ENCODE data around the gene SPATA1. TPM values are rescaled to one million over a fixed set of nuclear protein-coding genes. Genes with fewer than 3 reads are reported as not detected.

SPATA1 gene
- total and polyA plus RNA-seq, 2 experiments from 2014 or later = 0.88 to 1.2 TPM

DNA sequence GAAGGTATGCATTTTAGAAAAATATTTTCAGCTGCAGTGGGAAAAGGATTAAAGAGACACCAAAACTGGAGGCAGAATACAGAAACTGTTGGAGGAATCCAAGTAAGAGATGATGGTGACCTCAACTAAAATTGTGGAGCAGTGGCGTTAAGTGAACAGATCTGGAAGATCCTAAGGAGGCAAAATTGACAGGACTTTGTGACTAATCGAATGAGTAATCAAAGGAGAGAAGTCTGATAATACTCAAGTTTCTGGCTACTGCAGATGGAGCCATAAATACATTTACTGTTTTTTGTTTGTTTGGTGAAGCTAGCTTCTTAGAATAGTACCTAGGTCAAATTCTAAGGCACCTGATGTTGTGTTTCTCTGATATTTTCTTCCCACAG, 65.0 kb downstream of the SPATA1 start:
- Histone ChIP-seq H3K36me3 (no peaks in the 10 kb centered on the region), H3K27me3 (no peaks in the 10 kb centered on the region), H3K9me3 (ENCODE audit: low read depth) (no peaks in the 10 kb centered on the region), H3K27ac (no peak overlapping the region), H3K4me1 (ENCODE audit: low read depth) (peaks cover 9% of the 10 kb centered on the region), H3K4me3 (no peak overlapping the region)
- no peak for TF ChIP-seq CTCF (IDR thresholded peaks at IDR 0.05; ENCODE audit: low read depth, low read length)
- peak in 1 of 2 donors; percentile 3 for DNase-seq (ENCODE audit: low read depth in 1 of 2, low spot score in 1 of 2)

DNA sequence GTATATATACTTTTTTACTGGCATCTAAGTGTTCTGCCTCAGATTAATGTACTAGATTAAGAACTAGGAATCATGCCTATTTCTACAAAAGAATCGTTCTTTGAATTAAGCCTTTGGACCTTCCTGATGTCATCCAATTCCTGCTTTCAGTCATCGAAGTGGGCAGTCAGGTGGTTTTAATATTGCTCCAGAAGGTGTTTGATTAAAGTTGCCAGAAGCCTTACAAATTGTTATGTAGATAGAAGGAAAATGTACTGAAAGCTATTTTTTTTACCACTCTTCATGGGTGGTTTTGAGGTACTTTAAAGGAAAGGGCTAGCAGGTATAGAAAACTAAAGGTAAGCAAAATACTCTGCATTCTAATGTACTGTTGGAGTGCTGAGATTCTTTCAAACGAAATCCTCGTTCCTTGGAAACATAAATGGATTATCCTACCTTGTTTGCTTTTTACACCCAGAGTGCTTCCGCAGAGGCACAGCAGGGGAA, 67.3 kb downstream of the SPATA1 start:
- Histone ChIP-seq H3K27me3 (no peaks in the 10 kb centered on the region), H3K9me3 (ENCODE audit: low read depth) (no peaks in the 10 kb centered on the region), H3K36me3 (no peaks in the 10 kb centered on the region), H3K4me1 (ENCODE audit: low read depth) (peaks cover 9% of the 10 kb centered on the region), H3K4me3 (peak overlapping the region; percentile 42), H3K27ac (peak overlapping the region; percentile 84)
- DNase-seq (ENCODE audit: low read depth in 1 of 2, low spot score in 1 of 2) = peak in 1 of 2 donors; percentile 18
- no peak for TF ChIP-seq CTCF (IDR thresholded peaks at IDR 0.05; ENCODE audit: low read depth, low read length)

GRCh38 chr1:84573967-84574842, 68.0 kb downstream of the SPATA1 start, which contains the start of gene CTBS:
Gene CTBS (minus strand): TSS chr1:84574440. CDS start chr1:84574415, 25 bp downstream.
- no peak for TF ChIP-seq CTCF (IDR thresholded peaks at IDR 0.05; ENCODE audit: low read depth, low read length)
- Histone ChIP-seq H3K27ac (peak within 1 kb of the TSS; percentile 84), H3K4me3 (peak within 1 kb of the TSS; percentile 42), H3K36me3 (no peaks in the 10 kb centered on the region), H3K9me3 (ENCODE audit: low read depth) (no peaks in the 10 kb centered on the region), H3K4me1 (ENCODE audit: low read depth) (peaks cover 9% of the 10 kb centered on the region), H3K27me3 (no peaks in the 10 kb centered on the region)
- DNase-seq (ENCODE audit: low read depth in 1 of 2, low spot score in 1 of 2) = peak; percentile 91 to 93

- Histone ChIP-seq H3K4me3 (peak overlapping the region; percentile 42), H3K27ac (no peak overlapping the region), H3K27me3 (no peaks in the 10 kb centered on the region), H3K9me3 (ENCODE audit: low read depth) (no peaks in the 10 kb centered on the region), H3K36me3 (no peaks in the 10 kb centered on the region), H3K4me1 (ENCODE audit: low read depth) (peaks cover 9% of the 10 kb centered on the region)
- TF ChIP-seq CTCF (IDR thresholded peaks at IDR 0.05; ENCODE audit: low read depth, low read length) = no peak
- DNase-seq (ENCODE audit: low read depth in 1 of 2, low spot score in 1 of 2) = no peak
Observed at GRCh38 chr1:84574936-84575335, 68.8 kb downstream of the SPATA1 start.

DNA sequence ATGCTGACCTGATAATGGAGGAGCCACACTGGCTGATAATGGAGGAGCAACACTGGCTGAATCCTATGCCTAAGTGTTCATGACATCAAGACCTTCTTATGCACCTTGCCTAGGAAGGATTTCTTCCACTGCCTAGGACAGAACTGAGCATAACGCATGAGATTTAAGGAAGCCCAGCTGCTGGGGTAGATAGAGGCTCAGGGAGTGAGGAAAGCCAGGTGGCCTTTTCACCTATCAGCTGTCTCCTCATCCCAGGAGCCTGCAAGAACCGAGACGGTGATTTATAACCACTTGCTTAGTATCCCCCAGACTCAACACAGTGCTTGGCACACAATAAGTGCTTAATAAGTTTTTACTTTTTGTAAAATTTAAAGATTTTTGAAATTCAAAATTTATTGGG, 75.5 kb downstream of the SPATA1 start:
- TF ChIP-seq CTCF (IDR thresholded peaks at IDR 0.05; ENCODE audit: low read depth, low read length) = no peak
- Histone ChIP-seq H3K9me3 (ENCODE audit: low read depth) (no peaks in the 10 kb centered on the region), H3K27ac (no peak overlapping the region), H3K4me3 (no peak overlapping the region), H3K27me3 (no peaks in the 10 kb centered on the region), H3K4me1 (ENCODE audit: low read depth) (no peaks in the 10 kb centered on the region), H3K36me3 (no peaks in the 10 kb centered on the region)
- DNase-seq (ENCODE audit: low read depth in 1 of 2, low spot score in 1 of 2) = no peak

Measured in cardiac muscle cell (in vitro differentiated cells and primary cell).